GM12878 (cell line): Measurements from ENCODE around the gene TSPAN5. TPM values are rescaled to one million over a fixed set of nuclear protein-coding genes. Genes with fewer than 3 reads are reported as not detected.

Experiments
- ATAC-seq: fragments of 200-7000 bp; cut with Tn5 transposase; 3 replicates; pipeline ENCODE4 v1.9.1; 2020; ENCODE audit warnings: mild to moderate bottlenecking, moderate library complexity
- BruUV-seq: library from RNA; stranded (reverse); fragments of 400-500 nt; replicated peaks from 2 replicates; lab custom pipeline; 2021; lab: Mats Ljungman, UMichigan
- CTCF ChIA-PET: fragments of 300-600 bp; sonication (Branson Sonifier 250); formaldehyde crosslinking; extraction: SDS; loops from one replicate; lab custom pipeline; 2021; ENCODE audit warnings: inconsistent platforms; lab: Yijun Ruan, JAX
- POLR2A ChIA-PET: fragments of 350-600 bp; formaldehyde crosslinking; extraction: SDS; loops from one replicate; lab custom pipeline; 2021; ENCODE audit warnings: inconsistent platforms; lab: Charles Lee
- RAD21 ChIA-PET: fragments of 300-600 bp; sonication (Branson Sonifier 250); formaldehyde crosslinking; loops from one replicate; lab custom pipeline; 2023; ENCODE audit warnings: antibody characterized with exemption; ENCODE audit not compliant: unreplicated experiment; lab: Charles Lee
- SMC1A ChIA-PET: fragments of 300-600 bp; sonication (Branson Sonifier 250); formaldehyde crosslinking; loops from one replicate; lab custom pipeline; 2023; ENCODE audit not compliant: unreplicated experiment, uncharacterized antibody; lab: Charles Lee
- DNase-seq: peaks from one replicate; pipeline ENCODE4 v3.0.0-alpha.2; 2011; ENCODE audit warnings: low read depth, low spot score
- FAIRE-seq: peaks from 3 replicates; lab custom pipeline; 2011; peaks lifted over from hg19 to GRCh38; lab: Jason Lieb, UNC
- H2AFZ ChIP-seq: 2 replicates; pipeline ENCODE4 v1.6.0; 2011; ENCODE audit warnings: low read depth, low read length, control low read depth; ENCODE audit not compliant: control insufficient read depth
- H3K27ac ChIP-seq: 2 replicates; pipeline ENCODE4 v1.5.1; 2011; ENCODE audit warnings: control low read depth; ENCODE audit not compliant: control insufficient read depth, insufficient read depth
- H3K27me3 ChIP-seq, 2 experiments: replicated peaks in 1 of 2; 2 replicates each; pipeline versions ENCODE4 v1.6.0 to v1.6.1; 2011; ENCODE audit warnings: low read length in 1 of 2; ENCODE audit not compliant: control insufficient read depth in 2 of 2, insufficient read depth in 2 of 2
- H3K36me3 ChIP-seq, 2 experiments: 2 replicates each; pipeline ENCODE4 v1.5.1; 2011; ENCODE audit warnings: low read length in 1 of 2; ENCODE audit not compliant: control insufficient read depth in 2 of 2, insufficient read depth in 2 of 2
- H3K4me1 ChIP-seq: 2 replicates; pipeline ENCODE4 v1.6.1; 2011; ENCODE audit warnings: mild to moderate bottlenecking, low read length, moderate library complexity, mixed read lengths; ENCODE audit not compliant: control insufficient read depth, insufficient read depth
- H3K4me2 ChIP-seq: 2 replicates; pipeline ENCODE4 v1.6.0; 2011; ENCODE audit warnings: control low read depth; ENCODE audit not compliant: control insufficient read depth, insufficient read depth
- H3K4me3 ChIP-seq: fragments of 200-600 bp; sonication (generic); 2 replicates; pipeline ENCODE4 v1.5.1; 2016
- H3K79me2 ChIP-seq: 2 replicates; pipeline ENCODE4 v1.6.0; 2011; ENCODE audit warnings: low read length; ENCODE audit not compliant: control insufficient read depth, insufficient read depth
- H3K9ac ChIP-seq: 2 replicates; pipeline ENCODE4 v1.8.0; 2011; ENCODE audit warnings: low read length, control low read depth, mixed read lengths; ENCODE audit not compliant: control insufficient read depth, insufficient read depth
- H3K9me3 ChIP-seq: replicated peaks from 3 replicates; pipeline ENCODE4 v1.5.1; 2011; ENCODE audit warnings: mild to moderate bottlenecking, low read length; ENCODE audit not compliant: control insufficient read depth, insufficient read depth
- H4K20me1 ChIP-seq: 2 replicates; pipeline ENCODE4 v1.6.0; 2011; ENCODE audit not compliant: control insufficient read depth, insufficient read depth
- ASH2L ChIP-seq: fragments of 300-600, 200-600 bp; sonication (generic); IDR thresholded peaks from 2 replicates; pipeline ENCODE4 v1.6.1; 2017; ENCODE audit warnings: low read depth, mild to moderate bottlenecking, borderline replicate concordance
- HDGF ChIP-seq: fragments of 450-650 bp; IDR thresholded peaks from 2 replicates; pipeline ENCODE4 v1.6.1; 2016; ENCODE audit warnings: antibody characterized with exemption
- LARP7 ChIP-seq: fragments of 450-650 bp; IDR thresholded peaks from 2 replicates; pipeline ENCODE4 v1.6.1; 2017; ENCODE audit warnings: mild to moderate bottlenecking
- NKRF ChIP-seq: fragments of 450-650 bp; conservative IDR thresholded peaks from 2 replicates; pipeline ENCODE4 v1.6.1; 2017; ENCODE audit warnings: mild to moderate bottlenecking, moderate library complexity
- RFX5 ChIP-seq: IDR thresholded peaks from 2 replicates; pipeline ENCODE4 v1.6.1; 2011; ENCODE audit warnings: low read depth, low read length, improper control_type of control experiment
- SIN3A ChIP-seq: IDR thresholded peaks from 2 replicates; pipeline ENCODE4 v1.6.1; 2012; ENCODE audit warnings: low read depth, low read length, improper control_type of control experiment
- SIX5 ChIP-seq: IDR thresholded peaks from 2 replicates; pipeline ENCODE4 v1.6.1; 2011; ENCODE audit warnings: mild to moderate bottlenecking, low read depth, low read length, moderate library complexity; ENCODE audit not compliant: severe bottlenecking
- SMARCA5 ChIP-seq: fragments of 450-650 bp; IDR thresholded peaks from 2 replicates; pipeline ENCODE4 v1.6.1; 2017; ENCODE audit warnings: mild to moderate bottlenecking
- TCF3 ChIP-seq: IDR thresholded peaks from 2 replicates; pipeline ENCODE4 v1.6.1; 2012; ENCODE audit warnings: low read depth, mild to moderate bottlenecking, low read length, borderline replicate concordance; ENCODE audit not compliant: insufficient read depth
- TCF7 ChIP-seq: IDR thresholded peaks from 2 replicates; pipeline ENCODE4 v1.6.1; 2014; ENCODE audit warnings: antibody characterized with exemption, borderline replicate concordance
- YY1 ChIP-seq: IDR thresholded peaks from 2 replicates; pipeline ENCODE4 v1.6.1; 2011; ENCODE audit warnings: low read depth, mild to moderate bottlenecking, low read length
- ZBED1 ChIP-seq: IDR thresholded peaks from 2 replicates; pipeline ENCODE4 v1.6.1; 2016; ENCODE audit warnings: borderline replicate concordance
- WGBS: methylation state at CpG from one replicate; pipeline ENCODE4 v1.1.6; 2016; ENCODE audit warnings: low lambda C conversion rate; ENCODE audit not compliant: insufficient replicate concordance, insufficient coverage; ENCODE audit errors: missing lambda C conversion rate; 5-methylcytosine and 5-hydroxymethylcytosine counted together
- in situ Hi-C: fragments of 300-500 bp; cut with MboI; formaldehyde crosslinking; loops from 9 replicates; pipeline ENCODE4 v1.14.3; 2018; ENCODE audit warnings: mixed read lengths
- intact Hi-C: fragments of 100-400 bp; cut with micrococcal nuclease; formaldehyde crosslinking; loops from one replicate; pipeline ENCODE4 v1.14.2; 2022; ENCODE audit not compliant: unreplicated experiment
- polyA plus RNA-seq, 11 experiments: library from polyadenylated mRNA; depleted of rRNA in 4 of 11; unstranded in 6 of 11; stranded (reverse) in 5 of 11; fragments of >200 nt; fragmentation: Nextera tagmentation in 4 of 11; fragmentation: Illumina TruSeq in 1 of 11; extraction: Ambion mirVana in 4 of 11; extraction: Trizol in 1 of 11; gene quantifications; 1 replicate in 1 of 11; 2 replicates in 10 of 11; pipeline versions ENCODE4 v1.2.1 to v1.2.3, GENCODE V29; 2011 to 2016; ENCODE audit warnings: inconsistent platforms in 2 of 11, missing spikeins in 2 of 11, low read depth in 1 of 11
- total RNA-seq, 4 experiments: library from RNA; depleted of rRNA in 3 of 4; stranded (reverse); fragments of >200 nt in 3 of 4; fragmentation: Illumina TruSeq in 1 of 4; extraction: Trizol in 1 of 4; gene quantifications; 2 replicates each; pipeline versions ENCODE4 v1.2.1 to v1.2.3, GENCODE V29; 2013 to 2021
- TF ChIP-seq, protein P1 (sequence below): fragments of 450-650 bp; IDR thresholded peaks from 2 replicates; pipeline ENCODE4 v1.6.1; 2016; ENCODE audit warnings: mild to moderate bottlenecking, moderate library complexity, borderline replicate concordance

TSPAN5 gene
- total and polyA plus RNA-seq, 10 of the 15 experiments (the other 5 are each of a cell fraction or from before 2014, with no cell fraction given): 0.09 to 8.2 (median 0.27) TPM

- RAD21 ChIA-PET: interaction anchor here (1.1 to 1.9 kb wide), 3 partner anchors 21 to 195 kb away, joined by 3 to 6 read pairs (median 5); no protein-coding TSS in a partner anchor
- H3K4me1 ChIP-seq: peaks cover 20% of the 10 kb centered on the region
- DNase-seq: no peak
- peaks cover 1 to 13% of the 10 kb centered on the region in 2 experiments for H3K27me3 ChIP-seq
- BruUV-seq: no TSS peak
- peak overlapping the region; percentile 34; the same call in 1 of the 2 replicates for H3K4me3 ChIP-seq
- POLR2A ChIA-PET: interaction anchor here (1.4 kb wide), 1 partner anchor 8 kb away, joined by 3 read pairs; no protein-coding TSS in a partner anchor
- SMC1A ChIA-PET: interaction anchor here (0.6 to 5.1 kb wide), 9 partner anchors 15 to 214 kb away, joined by 3 to 23 read pairs (median 3); no protein-coding TSS in a partner anchor
- no peaks in the 10 kb centered on the region for H3K36me3 ChIP-seq
- no peaks in the 10 kb centered on the region for H3K79me2 ChIP-seq
- no peak for TF ChIP-seq YY1
- TF ChIP-seq SIN3A: no peak
- peak; percentile 72 for TF ChIP-seq HDGF
- no peak for TF ChIP-seq SIX5
- TF ChIP-seq TCF3: no peak
- TF ChIP-seq ZBED1: no peak
- no peak for TF ChIP-seq NKRF
- TF ChIP-seq TCF7: no peak
- no peak for TF ChIP-seq RFX5
- TF ChIP-seq SMARCA5: peak; percentile 58; the same call in 1 of the 2 replicates
- peak; percentile 56; the same call in 1 of the 2 replicates for TF ChIP-seq LARP7
- TF ChIP-seq, protein P1, sequence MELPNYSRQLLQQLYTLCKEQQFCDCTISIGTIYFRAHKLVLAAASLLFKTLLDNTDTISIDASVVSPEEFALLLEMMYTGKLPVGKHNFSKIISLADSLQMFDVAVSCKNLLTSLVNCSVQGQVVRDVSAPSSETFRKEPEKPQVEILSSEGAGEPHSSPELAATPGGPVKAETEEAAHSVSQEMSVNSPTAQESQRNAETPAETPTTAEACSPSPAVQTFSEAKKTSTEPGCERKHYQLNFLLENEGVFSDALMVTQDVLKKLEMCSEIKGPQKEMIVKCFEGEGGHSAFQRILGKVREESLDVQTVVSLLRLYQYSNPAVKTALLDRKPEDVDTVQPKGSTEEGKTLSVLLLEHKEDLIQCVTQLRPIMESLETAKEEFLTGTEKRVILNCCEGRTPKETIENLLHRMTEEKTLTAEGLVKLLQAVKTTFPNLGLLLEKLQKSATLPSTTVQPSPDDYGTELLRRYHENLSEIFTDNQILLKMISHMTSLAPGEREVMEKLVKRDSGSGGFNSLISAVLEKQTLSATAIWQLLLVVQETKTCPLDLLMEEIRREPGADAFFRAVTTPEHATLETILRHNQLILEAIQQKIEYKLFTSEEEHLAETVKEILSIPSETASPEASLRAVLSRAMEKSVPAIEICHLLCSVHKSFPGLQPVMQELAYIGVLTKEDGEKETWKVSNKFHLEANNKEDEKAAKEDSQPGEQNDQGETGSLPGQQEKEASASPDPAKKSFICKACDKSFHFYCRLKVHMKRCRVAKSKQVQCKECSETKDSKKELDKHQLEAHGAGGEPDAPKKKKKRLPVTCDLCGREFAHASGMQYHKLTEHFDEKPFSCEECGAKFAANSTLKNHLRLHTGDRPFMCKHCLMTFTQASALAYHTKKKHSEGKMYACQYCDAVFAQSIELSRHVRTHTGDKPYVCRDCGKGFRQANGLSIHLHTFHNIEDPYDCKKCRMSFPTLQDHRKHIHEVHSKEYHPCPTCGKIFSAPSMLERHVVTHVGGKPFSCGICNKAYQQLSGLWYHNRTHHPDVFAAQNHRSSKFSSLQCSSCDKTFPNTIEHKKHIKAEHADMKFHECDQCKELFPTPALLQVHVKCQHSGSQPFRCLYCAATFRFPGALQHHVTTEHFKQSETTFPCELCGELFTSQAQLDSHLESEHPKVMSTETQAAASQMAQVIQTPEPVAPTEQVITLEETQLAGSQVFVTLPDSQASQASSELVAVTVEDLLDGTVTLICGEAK: 0 out of 2 replicates have a peak, but pooled peaks have one; percentile 26
- TF ChIP-seq ASH2L: 0 out of 2 replicates have a peak, but pooled peaks have one; percentile 6
- no peaks in the 10 kb centered on the region for H4K20me1 ChIP-seq
- H2AFZ ChIP-seq: peak overlapping the region; percentile 64
- H3K4me2 ChIP-seq: peak overlapping the region; percentile 90
- in situ Hi-C loops: no loop called here
- intact Hi-C loops: loop anchor here (2.0 to 10.0 kb wide), 6 partner anchors 60 to 518 kb away; partner anchors contain the start of genes EIF4E, METAP1, RAP1GDS1 and STPG2
- H3K9ac ChIP-seq: no peak overlapping the region
- CTCF ChIA-PET: interaction anchor here (0.6 to 2.9 kb wide), 5 partner anchors 21 to 195 kb away, joined by 3 to 7 read pairs (median 3); no protein-coding TSS in a partner anchor
- peak; percentile 13 for ATAC-seq
- WGBS: 40% methylated on average over 7 of the region's 7 CpGs
- H3K9me3 ChIP-seq: peaks cover 4% of the 10 kb centered on the region; the same call in 1 of the 3 replicates
- peak; percentile 74 for FAIRE-seq
- peak overlapping the region; percentile 66 for H3K27ac ChIP-seq
Measured at GRCh38 chr4:98662626-98663225, 4.3 kb upstream of the TSPAN5 start.
